Mammary epithelial cell (primary cell): ENCODE data around the gene GAS2L1.

Experiments used
- CTCF ChIP-seq, 2 donors: IDR thresholded peaks in 1 of 2; conservative IDR thresholded peaks in 1 of 2; 2 replicates each; pipeline ENCODE4 v1.5.1; 2011 to 2012; ENCODE audit warnings: inconsistent platforms in 2 of 2, low read length in 2 of 2, mild to moderate bottlenecking in 2 of 2, control low read depth in 1 of 2, low read depth in 1 of 2; ENCODE audit not compliant: insufficient read depth in 1 of 2; ENCODE audit errors: extremely low read depth in 1 of 2
- EZH2 ChIP-seq: IDR thresholded peaks from 2 replicates; pipeline ENCODE4 v1.6.1; 2012; ENCODE audit warnings: low read length, inconsistent platforms, borderline replicate concordance

- TF ChIP-seq CTCF (conservative IDR thresholded peaks at IDR 0.05 in 1 of 2, IDR thresholded peaks at IDR 0.05 in 1 of 2; ENCODE audit: extremely low read depth in 1 of 2, insufficient read depth in 1 of 2, low read depth in 1 of 2, low read length in 2 of 2) (no peak), EZH2 (no peak)
Measured at GRCh38 chr22:29342577-29343312, 36.3 kb downstream of the GAS2L1 start.
